Upper lobe of left lung (tissue), 4 donors: ENCODE data around the gene TCEAL9.

Source experiments
- EP300 ChIP-seq, 4 donors: sonication (generic); formaldehyde crosslinking; IDR thresholded peaks; one replicate each; pipeline ENCODE4 v1.5.1; 2017; ENCODE audit warnings: antibody characterized with exemption in 4 of 4, control low read depth in 2 of 4
- TF ChIP-seq, protein P1 (sequence below), 6 experiments: fragments of 450-650 bp in 4 of 6; fragments of 200-600 bp in 2 of 6; sonication (generic) in 2 of 6; IDR thresholded peaks; one replicate each; pipeline ENCODE4 v1.5.1; 2016 to 2019; ENCODE audit warnings: antibody characterized with exemption in 6 of 6

DNA sequence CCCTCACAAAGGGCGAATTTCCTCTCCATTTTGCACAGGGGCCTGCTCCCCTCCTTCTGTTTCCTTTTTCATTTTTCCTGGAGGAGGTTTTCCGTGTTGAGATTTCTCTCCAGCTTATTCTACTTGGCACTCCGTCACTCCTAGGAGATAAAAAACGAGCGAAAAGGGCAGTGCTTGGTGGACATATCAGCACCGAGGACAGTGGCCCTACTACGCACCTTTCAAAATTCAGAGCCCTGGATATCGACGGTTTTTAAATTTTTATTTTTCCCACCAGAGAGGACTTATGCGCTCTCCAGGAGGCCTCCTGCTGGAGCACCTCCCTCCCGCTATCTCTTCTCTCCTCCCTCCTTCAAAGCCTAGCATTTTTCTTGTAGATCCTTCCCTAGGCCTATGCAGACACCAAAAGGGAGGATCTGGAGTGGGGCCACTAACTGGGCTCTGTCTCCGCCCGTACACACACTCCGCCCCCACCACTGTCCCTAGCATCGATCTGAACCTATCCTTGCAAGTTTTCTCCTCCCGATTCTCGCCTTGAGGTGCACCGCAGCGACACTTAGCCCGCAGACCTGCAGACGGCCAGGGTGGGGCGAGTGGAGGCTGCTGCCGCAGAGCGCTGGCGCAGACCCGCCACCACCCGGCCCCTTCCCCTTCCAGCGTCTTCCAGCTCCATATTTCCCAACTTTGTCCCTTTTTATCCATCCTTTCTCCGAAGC is 8.5 kb upstream of the TCEAL9 start:
- TF ChIP-seq, protein P1, sequence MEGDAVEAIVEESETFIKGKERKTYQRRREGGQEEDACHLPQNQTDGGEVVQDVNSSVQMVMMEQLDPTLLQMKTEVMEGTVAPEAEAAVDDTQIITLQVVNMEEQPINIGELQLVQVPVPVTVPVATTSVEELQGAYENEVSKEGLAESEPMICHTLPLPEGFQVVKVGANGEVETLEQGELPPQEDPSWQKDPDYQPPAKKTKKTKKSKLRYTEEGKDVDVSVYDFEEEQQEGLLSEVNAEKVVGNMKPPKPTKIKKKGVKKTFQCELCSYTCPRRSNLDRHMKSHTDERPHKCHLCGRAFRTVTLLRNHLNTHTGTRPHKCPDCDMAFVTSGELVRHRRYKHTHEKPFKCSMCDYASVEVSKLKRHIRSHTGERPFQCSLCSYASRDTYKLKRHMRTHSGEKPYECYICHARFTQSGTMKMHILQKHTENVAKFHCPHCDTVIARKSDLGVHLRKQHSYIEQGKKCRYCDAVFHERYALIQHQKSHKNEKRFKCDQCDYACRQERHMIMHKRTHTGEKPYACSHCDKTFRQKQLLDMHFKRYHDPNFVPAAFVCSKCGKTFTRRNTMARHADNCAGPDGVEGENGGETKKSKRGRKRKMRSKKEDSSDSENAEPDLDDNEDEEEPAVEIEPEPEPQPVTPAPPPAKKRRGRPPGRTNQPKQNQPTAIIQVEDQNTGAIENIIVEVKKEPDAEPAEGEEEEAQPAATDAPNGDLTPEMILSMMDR (IDR thresholded peaks at IDR 0.05): no peak
- TF ChIP-seq EP300 (IDR thresholded peaks at IDR 0.05): no peak
